C4-2B (cell line): Measurements from ENCODE around the gene CCIN.

Experiments
- H3K27ac ChIP-seq: fragments of 450-650 bp; 2 replicates; pipeline ENCODE4 v1.5.1; 2017
- CTCF ChIP-seq: fragments of 450-650 bp; conservative IDR thresholded peaks from 2 replicates; pipeline ENCODE4 v1.5.1; 2017; ENCODE audit warnings: mild to moderate bottlenecking
- ZFX ChIP-seq: fragments of 450-650 bp; IDR thresholded peaks from 2 replicates; pipeline ENCODE4 v1.6.1; 2017

Gene CCIN

GRCh38 chr9:36146651-36147050 is 22.5 kb upstream of the CCIN start:
- H3K27ac ChIP-seq = no peak overlapping the region
- TF ChIP-seq CTCF = no peak
- TF ChIP-seq ZFX = no peak

GRCh38 chr9:36147441-36148175 is 21.6 kb upstream of the CCIN start:
- no peak for TF ChIP-seq CTCF
- TF ChIP-seq ZFX = no peak
- no peak overlapping the region for H3K27ac ChIP-seq

- H3K27ac ChIP-seq = no peak overlapping the region
- TF ChIP-seq ZFX (no peak), CTCF (no peak)
Observed at GRCh38 chr9:36148311-36149051, 20.7 kb upstream of the CCIN start.

GRCh38 chr9:36149197-36149596 is 20.0 kb upstream of the CCIN start:
- TF ChIP-seq ZFX (no peak), CTCF (no peak)

GRCh38 chr9:36150574-36151315 is 18.4 kb upstream of the CCIN start:
- no peak overlapping the region for H3K27ac ChIP-seq
- no peak for TF ChIP-seq CTCF

More at GRCh38 chr9:36149197-36149596, 20.0 kb upstream of the CCIN start:
- no peak overlapping the region for H3K27ac ChIP-seq

- no peak overlapping the region for H3K27ac ChIP-seq
- TF ChIP-seq CTCF (no peak), ZFX (no peak)
Observed at GRCh38 chr9:36151316-36152210, 17.6 kb upstream of the CCIN start.
